K562 (cell line): ENCODE data around the gene PLXDC2. TPM values are rescaled to one million over a fixed set of nuclear protein-coding genes. Genes with fewer than 3 reads are reported as not detected.

Source experiments
- ATAC-seq: fragments of 200-7000 bp; cut with Tn5 transposase; 3 replicates; pipeline ENCODE4 v1.9.1; 2020; ENCODE audit warnings: moderate library complexity
- BruUV-seq: library from RNA; stranded (reverse); fragments of 400-500 nt; replicated peaks from 2 replicates; lab custom pipeline; 2021; lab: Mats Ljungman, UMichigan
- CTCF ChIA-PET: fragments of 300-600 bp; formaldehyde crosslinking; extraction: SDS; loops from one replicate; lab custom pipeline; 2021; ENCODE audit warnings: low intra/inter-chr PET ratio; lab: Yijun Ruan, JAX
- POLR2A ChIA-PET: fragments of 300-600, 350-650 bp; sonication (Branson Sonifier 250); formaldehyde crosslinking; extraction: SDS; loops from one replicate; lab custom pipeline; 2021; ENCODE audit warnings: antibody characterized with exemption, inconsistent platforms; lab: Yijun Ruan, JAX
- DNase-seq, 4 experiments: peaks; one replicate each; pipeline versions ENCODE4 v3.0.0 to v3.0.0-alpha.2; 2011 to 2018; ENCODE audit warnings: low spot score in 3 of 4, mixed read lengths in 3 of 4; ENCODE audit errors: extremely low read depth in 1 of 4
- FAIRE-seq: peaks from 2 replicates; lab custom pipeline; 2011; peaks lifted over from hg19 to GRCh38; lab: Jason Lieb, UNC
- H2AFZ ChIP-seq: 2 replicates; pipeline ENCODE4 v1.6.0; 2011; ENCODE audit warnings: low read depth, low read length, control low read depth, inconsistent platforms
- H3K27ac ChIP-seq: fragments of 200-600 bp; 3 replicates; pipeline ENCODE4 v1.8.0; 2011; ENCODE audit warnings: low read depth, mild to moderate bottlenecking, control low read depth, inconsistent platforms, low read length, moderate library complexity, mixed read lengths; ENCODE audit errors: extremely low read depth
- H3K27me3 ChIP-seq, 2 experiments: fragments of 300-600 bp in 1 of 2; 2 replicates in 1 of 2; 3 replicates in 1 of 2; pipeline versions ENCODE4 v1.6.0 to v1.8.0; 2011; ENCODE audit warnings: inconsistent platforms in 2 of 2, low read length in 2 of 2, mild to moderate bottlenecking in 1 of 2, mixed read lengths in 1 of 2, moderate library complexity in 1 of 2; ENCODE audit not compliant: control insufficient read depth in 2 of 2, insufficient read depth in 2 of 2
- H3K36me3 ChIP-seq: fragments of 300-600 bp; 3 replicates; pipeline ENCODE4 v1.8.0; 2011; ENCODE audit warnings: mild to moderate bottlenecking, low read length, inconsistent platforms; ENCODE audit not compliant: control insufficient read depth, insufficient read depth
- H3K4me1 ChIP-seq, 2 experiments: fragments of 200-600 bp in 1 of 2; replicated peaks in 1 of 2; 2 replicates in 1 of 2; 3 replicates in 1 of 2; pipeline versions ENCODE4 v1.5.1 to v1.8.0; 2011; ENCODE audit warnings: inconsistent platforms in 2 of 2, low read length in 2 of 2, mild to moderate bottlenecking in 1 of 2, mixed read lengths in 1 of 2, moderate library complexity in 1 of 2; ENCODE audit not compliant: control insufficient read depth in 2 of 2, insufficient read depth in 2 of 2
- H3K4me2 ChIP-seq: 2 replicates; pipeline ENCODE4 v1.6.1; 2011; ENCODE audit warnings: low read length, control low read depth, inconsistent platforms, mixed read lengths; ENCODE audit not compliant: insufficient read depth
- H3K4me3 ChIP-seq: fragments of 200-600 bp; sonication (generic), shearing (Covaris generic); 2 replicates; pipeline ENCODE4 v1.5.1; 2016; ENCODE audit warnings: control low read depth, inconsistent platforms
- H3K79me2 ChIP-seq: fragments of 200-600 bp; 3 replicates; pipeline ENCODE4 v1.8.0; 2011; ENCODE audit warnings: low read length, inconsistent platforms; ENCODE audit not compliant: control insufficient read depth, insufficient read depth
- H3K9ac ChIP-seq, 2 experiments: 2 replicates each; pipeline versions ENCODE4 v1.6.0 to v1.6.1; 2011; ENCODE audit warnings: low read depth in 2 of 2, low read length in 2 of 2, control low read depth in 1 of 2, inconsistent platforms in 1 of 2, mild to moderate bottlenecking in 1 of 2, mixed read lengths in 1 of 2; ENCODE audit not compliant: insufficient read depth in 1 of 2
- H3K9me1 ChIP-seq: one replicate; pipeline ENCODE4 v1.6.0; 2011; ENCODE audit warnings: inconsistent platforms, mild to moderate bottlenecking, low read length, moderate library complexity; ENCODE audit not compliant: control insufficient read depth, insufficient read depth
- H3K9me3 ChIP-seq: replicated peaks from 2 replicates; pipeline ENCODE4 v1.5.1; 2011; ENCODE audit warnings: low read depth, low read length, inconsistent platforms; ENCODE audit not compliant: control insufficient read depth, insufficient read depth
- H4K20me1 ChIP-seq: replicated peaks from 2 replicates; pipeline ENCODE4 v1.6.1; 2011; ENCODE audit warnings: low read length, inconsistent platforms, mixed read lengths; ENCODE audit not compliant: control insufficient read depth, insufficient read depth
- C11orf30 ChIP-seq: fragments of 450-650 bp; IDR thresholded peaks from 2 replicates; pipeline ENCODE4 v1.6.1; 2016; ENCODE audit warnings: low read depth, mild to moderate bottlenecking
- FOXK2 ChIP-seq, 2 experiments: fragments of 450-650 bp; IDR thresholded peaks in 1 of 2; conservative IDR thresholded peaks in 1 of 2; 2 replicates each; pipeline ENCODE4 v1.6.1; 2016; ENCODE audit warnings: low read depth in 2 of 2, mild to moderate bottlenecking in 1 of 2
- MIER1 ChIP-seq: fragments of 450-650 bp; IDR thresholded peaks from 2 replicates; pipeline ENCODE4 v1.6.1; 2016; ENCODE audit warnings: antibody characterized with exemption, mild to moderate bottlenecking, low read depth
- MTA3 ChIP-seq: fragments of 450-650 bp; formaldehyde crosslinking; IDR thresholded peaks from 2 replicates; pipeline ENCODE4 v1.6.1; 2017; ENCODE audit warnings: mild to moderate bottlenecking, borderline replicate concordance
- NR2C1 ChIP-seq, 2 experiments: fragments of 450-650 bp; IDR thresholded peaks; 2 replicates each; pipeline ENCODE4 v1.6.1; 2017; ENCODE audit warnings: mild to moderate bottlenecking in 2 of 2, antibody characterized with exemption in 1 of 2, inconsistent platforms in 1 of 2, missing compliant biosample characterization in 1 of 2, missing genetic modification characterization in 1 of 2
- NR2F6 ChIP-seq: fragments of 450-650 bp; formaldehyde crosslinking; IDR thresholded peaks from 2 replicates; pipeline ENCODE4 v1.4.0; 2020; ENCODE audit warnings: mild to moderate bottlenecking
- RNF2 ChIP-seq: sonication (generic); IDR thresholded peaks from 2 replicates; pipeline ENCODE4 v1.6.1; 2016
- SREBF1 ChIP-seq: fragments of 150-350 bp; IDR thresholded peaks from 2 replicates; pipeline ENCODE4 v1.6.1; 2014; ENCODE audit warnings: antibody characterized with exemption, low read depth, low read length, borderline replicate concordance
- XRCC4 ChIP-seq: IDR thresholded peaks from one replicate; pipeline ENCODE4 v1.6.1; 2011; ENCODE audit not compliant: insufficient read depth, insufficient read length; ENCODE audit errors: extremely low read depth
- ZBTB26 ChIP-seq: fragments of 450-650 bp; formaldehyde crosslinking; IDR thresholded peaks from 2 replicates; pipeline ENCODE4 v1.4.0; 2022; ENCODE audit warnings: missing genetic modification characterization
- ZBTB8A ChIP-seq: fragments of 450-650 bp; IDR thresholded peaks from 2 replicates; pipeline ENCODE4 v1.6.1; 2018; ENCODE audit warnings: mild to moderate bottlenecking, moderate library complexity; ENCODE audit not compliant: partially characterized antibody
- ZFP30 ChIP-seq: fragments of 250-450 bp; sonication (Bioruptor Pico); IDR thresholded peaks from 2 replicates; pipeline ENCODE4 v1.8.0; 2022; ENCODE audit warnings: moderate library complexity, mild to moderate bottlenecking, inconsistent platforms, borderline replicate concordance
- ZNF146 ChIP-seq: IDR thresholded peaks from one replicate; pipeline ENCODE4 v1.6.1; 2018; ENCODE audit warnings: missing compliant biosample characterization; ENCODE audit not compliant: unreplicated experiment
- ZNF778 ChIP-seq: fragments of 450-650 bp; formaldehyde crosslinking; IDR thresholded peaks from 2 replicates; pipeline ENCODE4 v1.4.0; 2020; ENCODE audit warnings: mild to moderate bottlenecking, moderate library complexity
- WGBS: fragments of 100-300 bp; shearing (Covaris generic); methylation state at CpG from one replicate; pipeline ENCODE4 v1.1.6; 2016; ENCODE audit warnings: low coverage, mixed read lengths; ENCODE audit not compliant: insufficient coverage; ENCODE audit errors: missing lambda C conversion rate; 5-methylcytosine and 5-hydroxymethylcytosine counted together
- in situ Hi-C: fragments of 300-500 bp; cut with MboI; formaldehyde crosslinking; loops from 4 replicates; pipeline ENCODE4 v1.15.0; 2018; ENCODE audit warnings: inconsistent platforms, mixed read lengths
- intact Hi-C: fragments of 100-400 bp; cut with micrococcal nuclease; formaldehyde crosslinking; loops from 2 replicates; pipeline ENCODE4 v1.14.2; 2022
- polyA plus RNA-seq, 8 experiments: library from polyadenylated mRNA; depleted of rRNA in 4 of 8; stranded (reverse) in 5 of 8; unstranded in 3 of 8; fragments of >200 nt; fragmentation: Nextera tagmentation in 2 of 8; fragmentation: Illumina TruSeq in 1 of 8; extraction: Ambion mirVana in 2 of 8; extraction: Trizol in 1 of 8; gene quantifications; 2 replicates each; pipeline versions ENCODE4 v1.2.1 to v1.2.3, GENCODE V29; 2011 to 2014; ENCODE audit warnings: inconsistent platforms in 1 of 8, missing spikeins in 1 of 8
- total RNA-seq, 7 experiments: library from RNA; depleted of rRNA in 6 of 7; stranded (reverse); fragments of >200 nt in 6 of 7; fragmentation: Illumina TruSeq in 2 of 7; extraction: Trizol in 2 of 7; gene quantifications; 2 replicates each; pipeline versions ENCODE4 v1.2.1 to v1.2.3, GENCODE V29; 2011 to 2021; ENCODE audit warnings: low replicate concordance in 1 of 7
- TF ChIP-seq, protein P1 (sequence below), 2 experiments: fragments of 250-450 bp in 1 of 2; fragments of 450-650 bp in 1 of 2; sonication (Bioruptor Pico) in 1 of 2; IDR thresholded peaks; 2 replicates each; pipeline versions ENCODE4 v1.6.1 to v1.8.0; 2016 to 2021; ENCODE audit warnings: mild to moderate bottlenecking in 2 of 2, moderate library complexity in 2 of 2, missing compliant biosample characterization in 1 of 2, missing genetic modification characterization in 1 of 2
- TF ChIP-seq, protein P2 (sequence below): fragments of 450-650 bp; IDR thresholded peaks from one replicate; pipeline ENCODE4 v1.6.1; 2018; ENCODE audit warnings: mild to moderate bottlenecking, moderate library complexity; ENCODE audit not compliant: partially characterized antibody
- TF ChIP-seq, protein P3 (sequence below): fragments of 450-650 bp; conservative IDR thresholded peaks from 2 replicates; pipeline ENCODE4 v1.6.1; 2016; ENCODE audit warnings: missing genetic modification characterization, low read depth, mild to moderate bottlenecking, missing compliant biosample characterization, moderate library complexity

PLXDC2 gene
- total and polyA plus RNA-seq, 9 of the 15 experiments (the other 6 are each of a cell fraction or from before 2014, with no cell fraction given) = 0.01 to 0.33 (median 0.10) TPM; not detected in 3

GRCh38 chr10:20118119-20118518, 301.9 kb downstream of the PLXDC2 start (continued):
- TF ChIP-seq, protein P1, sequence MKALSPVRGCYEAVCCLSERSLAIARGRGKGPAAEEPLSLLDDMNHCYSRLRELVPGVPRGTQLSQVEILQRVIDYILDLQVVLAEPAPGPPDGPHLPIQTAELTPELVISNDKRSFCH (CRISPR knock-in tag; IDR thresholded peaks at IDR 0.05) = no peak
- TF ChIP-seq, protein P1 (tag; IDR thresholded peaks at IDR 0.05) = no peak

DNA sequence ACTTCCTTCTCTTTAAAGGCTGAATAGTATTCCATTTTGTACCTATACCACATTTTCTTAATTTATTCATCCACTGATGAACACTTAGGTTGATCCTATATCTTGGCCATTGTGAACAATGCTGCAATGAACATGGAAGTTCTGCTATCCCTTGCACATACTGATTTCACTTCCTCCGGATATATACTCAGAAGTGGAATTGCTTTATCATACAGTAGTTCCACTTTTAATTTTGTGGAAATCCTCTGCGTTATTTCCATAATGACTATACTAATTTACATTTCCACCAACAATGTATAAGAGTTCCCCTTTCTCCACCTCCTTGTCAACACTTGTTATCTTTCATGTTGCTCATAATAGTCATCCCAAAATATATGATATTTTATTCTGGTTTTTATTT, 312.6 kb downstream of the PLXDC2 start:
- no peak overlapping the region for H2AFZ ChIP-seq
- no peak overlapping the region for H3K27ac ChIP-seq
- FAIRE-seq (no peak), ATAC-seq (no peak), DNase-seq (no peak)
- H3K4me2 ChIP-seq = no peak overlapping the region
- ChIA-PET POLR2A (no interaction called here), CTCF (no interaction called here)
- 3% methylated on average over 2 of the region's 2 CpGs for WGBS
- H3K9me1 ChIP-seq = no peaks in the 10 kb centered on the region
- no peak overlapping the region for H3K9ac ChIP-seq
- no TSS peak for BruUV-seq
- no peaks in the 10 kb centered on the region for H3K36me3 ChIP-seq
- intact Hi-C loops = no loop called here
- no peaks in the 10 kb centered on the region for H3K27me3 ChIP-seq
- in situ Hi-C loops = no loop called here
- TF ChIP-seq FOXK2 (conservative IDR thresholded peaks at IDR 0.05 in 1 of 2, IDR thresholded peaks at IDR 0.05 in 1 of 2; ENCODE audit: low read depth in 2 of 2) = no peak
- no peak for TF ChIP-seq MTA3
- TF ChIP-seq, protein P2, sequence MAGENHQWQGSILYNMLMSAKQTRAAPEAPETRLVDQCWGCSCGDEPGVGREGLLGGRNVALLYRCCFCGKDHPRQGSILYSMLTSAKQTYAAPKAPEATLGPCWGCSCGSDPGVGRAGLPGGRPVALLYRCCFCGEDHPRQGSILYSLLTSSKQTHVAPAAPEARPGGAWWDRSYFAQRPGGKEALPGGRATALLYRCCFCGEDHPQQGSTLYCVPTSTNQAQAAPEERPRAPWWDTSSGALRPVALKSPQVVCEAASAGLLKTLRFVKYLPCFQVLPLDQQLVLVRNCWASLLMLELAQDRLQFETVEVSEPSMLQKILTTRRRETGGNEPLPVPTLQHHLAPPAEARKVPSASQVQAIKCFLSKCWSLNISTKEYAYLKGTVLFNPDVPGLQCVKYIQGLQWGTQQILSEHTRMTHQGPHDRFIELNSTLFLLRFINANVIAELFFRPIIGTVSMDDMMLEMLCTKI = no peak
- no peak for TF ChIP-seq SREBF1
- TF ChIP-seq ZNF146 (CRISPR knock-in tag) = no peak
- no peak for TF ChIP-seq NR2C1 (IDR thresholded peaks at IDR 0.05)
- no peak for TF ChIP-seq NR2C1 (tag; IDR thresholded peaks at IDR 0.05)
- no peak for TF ChIP-seq XRCC4
- TF ChIP-seq, protein P3, sequence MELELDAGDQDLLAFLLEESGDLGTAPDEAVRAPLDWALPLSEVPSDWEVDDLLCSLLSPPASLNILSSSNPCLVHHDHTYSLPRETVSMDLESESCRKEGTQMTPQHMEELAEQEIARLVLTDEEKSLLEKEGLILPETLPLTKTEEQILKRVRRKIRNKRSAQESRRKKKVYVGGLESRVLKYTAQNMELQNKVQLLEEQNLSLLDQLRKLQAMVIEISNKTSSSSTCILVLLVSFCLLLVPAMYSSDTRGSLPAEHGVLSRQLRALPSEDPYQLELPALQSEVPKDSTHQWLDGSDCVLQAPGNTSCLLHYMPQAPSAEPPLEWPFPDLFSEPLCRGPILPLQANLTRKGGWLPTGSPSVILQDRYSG (tag) = no peak
- no peak for TF ChIP-seq MIER1
- no peak for TF ChIP-seq RNF2
- TF ChIP-seq ZBTB8A = no peak
- TF ChIP-seq NR2F6 = no peak
- no peak for TF ChIP-seq ZFP30 (CRISPR knock-in tag)
- TF ChIP-seq ZNF778 (CRISPR knock-in tag) = no peak
- TF ChIP-seq ZBTB26 (CRISPR knock-in tag) = no peak
- TF ChIP-seq C11orf30 = no peak
- H3K79me2 ChIP-seq = no peaks in the 10 kb centered on the region
- no peaks in the 10 kb centered on the region for H3K9me3 ChIP-seq
- H4K20me1 ChIP-seq = no peaks in the 10 kb centered on the region
- no peak overlapping the region for H3K4me3 ChIP-seq
- H3K4me1 ChIP-seq = no peaks in the 10 kb centered on the region
